Peyer's patch (tissue), 4 donors: Measurements from ENCODE around the gene TBC1D2B.

Source experiments
- POLR2A ChIP-seq, 2 donors: fragments of 450-650 bp; IDR thresholded peaks; one replicate each; pipeline ENCODE4 v1.5.1; 2017; ENCODE audit warnings: antibody characterized with exemption in 2 of 2, mild to moderate bottlenecking in 2 of 2, moderate library complexity in 2 of 2
- TF ChIP-seq, protein P1 (sequence below), 6 experiments: fragments of 450-650 bp in 4 of 6; fragments of 200-600 bp in 2 of 6; sonication (generic) in 1 of 6; IDR thresholded peaks; one replicate each; pipeline ENCODE4 v1.5.1; 2017 to 2019; ENCODE audit warnings: antibody characterized with exemption in 6 of 6, mild to moderate bottlenecking in 3 of 6, moderate library complexity in 1 of 6

DNA sequence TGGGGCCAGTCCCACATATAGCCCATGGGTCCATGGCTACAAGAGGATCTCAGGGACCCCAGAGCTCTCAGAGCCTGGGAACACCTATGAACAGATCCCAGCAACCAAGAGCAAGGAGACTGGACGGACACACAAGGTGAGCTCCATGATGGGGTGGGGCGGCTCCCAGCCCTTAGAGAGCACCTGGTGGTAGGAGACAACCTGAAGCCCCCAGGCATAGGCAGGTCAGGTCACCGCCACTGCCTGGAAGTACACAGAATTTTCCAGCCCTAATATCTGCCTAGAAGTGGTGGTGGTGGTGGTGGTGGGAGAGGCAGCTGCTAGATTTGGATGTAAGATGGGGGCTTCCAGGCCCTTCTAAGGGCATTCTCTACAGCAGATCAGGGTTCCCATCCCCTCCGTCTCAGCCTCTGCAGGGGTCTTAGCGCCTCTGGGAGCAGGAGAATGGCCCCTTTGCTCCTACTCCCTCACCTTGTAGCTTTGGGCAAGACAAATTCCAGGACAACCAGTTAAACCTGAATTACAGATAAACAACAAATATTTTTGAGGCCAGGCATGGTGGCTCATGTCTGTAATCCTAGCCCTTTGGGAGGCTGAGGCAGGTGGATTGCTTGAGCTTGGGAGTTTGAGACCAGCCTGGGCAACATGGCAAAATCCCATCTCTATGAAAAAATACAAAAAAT, 24.1 kb upstream of the TBC1D2B start:
- TF ChIP-seq, protein P1, sequence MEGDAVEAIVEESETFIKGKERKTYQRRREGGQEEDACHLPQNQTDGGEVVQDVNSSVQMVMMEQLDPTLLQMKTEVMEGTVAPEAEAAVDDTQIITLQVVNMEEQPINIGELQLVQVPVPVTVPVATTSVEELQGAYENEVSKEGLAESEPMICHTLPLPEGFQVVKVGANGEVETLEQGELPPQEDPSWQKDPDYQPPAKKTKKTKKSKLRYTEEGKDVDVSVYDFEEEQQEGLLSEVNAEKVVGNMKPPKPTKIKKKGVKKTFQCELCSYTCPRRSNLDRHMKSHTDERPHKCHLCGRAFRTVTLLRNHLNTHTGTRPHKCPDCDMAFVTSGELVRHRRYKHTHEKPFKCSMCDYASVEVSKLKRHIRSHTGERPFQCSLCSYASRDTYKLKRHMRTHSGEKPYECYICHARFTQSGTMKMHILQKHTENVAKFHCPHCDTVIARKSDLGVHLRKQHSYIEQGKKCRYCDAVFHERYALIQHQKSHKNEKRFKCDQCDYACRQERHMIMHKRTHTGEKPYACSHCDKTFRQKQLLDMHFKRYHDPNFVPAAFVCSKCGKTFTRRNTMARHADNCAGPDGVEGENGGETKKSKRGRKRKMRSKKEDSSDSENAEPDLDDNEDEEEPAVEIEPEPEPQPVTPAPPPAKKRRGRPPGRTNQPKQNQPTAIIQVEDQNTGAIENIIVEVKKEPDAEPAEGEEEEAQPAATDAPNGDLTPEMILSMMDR (IDR thresholded peaks at IDR 0.05): no peak
- TF ChIP-seq POLR2A (IDR thresholded peaks at IDR 0.05): no peak
